Thyroid gland (tissue), 4 donors: ENCODE data around the gene SULT2B1.

Experiments
- CTCF ChIP-seq, 6 experiments: fragments of 200-600 bp in 3 of 6; fragments of 450-650 bp in 3 of 6; sonication (generic) in 3 of 6; IDR thresholded peaks; one replicate each; pipeline ENCODE4 v1.5.1; 2016 to 2019; ENCODE audit warnings: antibody characterized with exemption in 6 of 6, mild to moderate bottlenecking in 2 of 6, inconsistent platforms in 1 of 6, moderate library complexity in 1 of 6
- POLR2A ChIP-seq, 2 donors: fragments of 450-650 bp; IDR thresholded peaks; one replicate each; pipeline ENCODE4 v1.6.1; 2017; ENCODE audit warnings: antibody characterized with exemption in 2 of 2, mild to moderate bottlenecking in 2 of 2, moderate library complexity in 1 of 2

- TF ChIP-seq CTCF (IDR thresholded peaks at IDR 0.05) (no peak), POLR2A (IDR thresholded peaks at IDR 0.05) (no peak)
Observed at GRCh38 chr19:48507911-48508439, 44.0 kb upstream of the SULT2B1 start.
